ENCODE measurements around the gene APLF. TPM values are rescaled to one million over a fixed set of nuclear protein-coding genes. Genes with fewer than 3 reads are reported as not detected.

The APLF gene
- total RNA-seq, 2 donors from 2014 or later, result 4.9 to 5.8 TPM

DNA sequence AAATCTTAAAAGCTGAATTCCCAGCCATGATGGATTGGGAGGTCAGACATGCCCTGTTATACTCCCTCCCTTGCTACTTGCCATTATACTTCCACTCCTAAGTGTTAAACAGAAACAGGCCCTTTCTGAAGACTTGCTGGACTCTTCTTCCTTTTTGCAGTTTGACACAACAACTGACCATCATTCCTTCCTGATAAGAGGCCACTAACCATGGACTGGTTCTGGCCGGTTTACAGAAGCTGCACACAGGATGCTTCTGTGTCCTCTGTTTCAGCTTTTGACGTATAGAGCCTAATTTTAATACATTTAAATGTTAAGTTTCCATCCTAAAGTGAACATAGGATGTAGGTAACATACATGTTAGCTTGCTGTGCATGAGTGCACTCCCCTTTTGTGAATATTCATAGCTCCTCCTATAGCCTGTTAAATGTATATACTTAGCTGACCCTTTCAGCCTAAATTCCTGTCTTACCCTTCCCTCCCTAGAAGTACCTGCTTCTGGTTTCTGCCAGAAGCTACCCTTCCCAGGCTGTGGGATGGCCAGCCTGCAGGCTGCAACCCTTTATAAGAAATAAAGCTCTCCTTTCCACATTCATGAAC lies 13.5 kb upstream of the APLF start:
- no peak for ATAC-seq (ENCODE audit: insufficient number of reproducible peaks, low FRiP score, low read depth)
- H3K36me3 ChIP-seq, result no peaks in the 10 kb centered on the region
- no peaks in the 10 kb centered on the region for H3K9me3 ChIP-seq
- no peak for DNase-seq (ENCODE audit: low spot score)
- no peaks in the 10 kb centered on the region for H3K4me1 ChIP-seq (ENCODE audit: control insufficient read depth in 1 of 2, low read depth in 2 of 2)
- H3K27me3 ChIP-seq (replicated peaks; ENCODE audit: insufficient read depth), result no peaks in the 10 kb centered on the region
- TF ChIP-seq, protein P1, sequence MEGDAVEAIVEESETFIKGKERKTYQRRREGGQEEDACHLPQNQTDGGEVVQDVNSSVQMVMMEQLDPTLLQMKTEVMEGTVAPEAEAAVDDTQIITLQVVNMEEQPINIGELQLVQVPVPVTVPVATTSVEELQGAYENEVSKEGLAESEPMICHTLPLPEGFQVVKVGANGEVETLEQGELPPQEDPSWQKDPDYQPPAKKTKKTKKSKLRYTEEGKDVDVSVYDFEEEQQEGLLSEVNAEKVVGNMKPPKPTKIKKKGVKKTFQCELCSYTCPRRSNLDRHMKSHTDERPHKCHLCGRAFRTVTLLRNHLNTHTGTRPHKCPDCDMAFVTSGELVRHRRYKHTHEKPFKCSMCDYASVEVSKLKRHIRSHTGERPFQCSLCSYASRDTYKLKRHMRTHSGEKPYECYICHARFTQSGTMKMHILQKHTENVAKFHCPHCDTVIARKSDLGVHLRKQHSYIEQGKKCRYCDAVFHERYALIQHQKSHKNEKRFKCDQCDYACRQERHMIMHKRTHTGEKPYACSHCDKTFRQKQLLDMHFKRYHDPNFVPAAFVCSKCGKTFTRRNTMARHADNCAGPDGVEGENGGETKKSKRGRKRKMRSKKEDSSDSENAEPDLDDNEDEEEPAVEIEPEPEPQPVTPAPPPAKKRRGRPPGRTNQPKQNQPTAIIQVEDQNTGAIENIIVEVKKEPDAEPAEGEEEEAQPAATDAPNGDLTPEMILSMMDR (IDR thresholded peaks at IDR 0.05), result no peak
- no peak overlapping the region for H3K4me3 ChIP-seq
- H3K27ac ChIP-seq, result no peak overlapping the region

DNA sequence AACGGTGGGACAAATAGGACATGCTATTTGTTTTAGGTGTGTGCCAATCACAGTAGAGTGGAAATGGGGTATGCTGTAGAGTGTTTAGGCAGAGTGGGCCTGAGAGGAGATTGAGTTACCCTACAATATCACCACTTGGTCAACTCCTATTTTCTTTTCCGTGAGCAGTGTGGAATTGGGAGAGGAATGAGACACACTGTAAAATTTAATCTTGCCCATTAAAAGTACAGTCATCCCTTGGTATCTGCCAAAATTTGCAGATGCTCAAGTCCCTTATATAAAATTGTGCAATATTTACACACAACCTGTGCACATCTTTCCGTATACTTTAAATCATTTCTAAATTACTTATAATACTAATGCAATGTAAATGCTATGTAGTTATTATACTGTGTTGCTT lies 12.7 kb upstream of the APLF start:
- Histone ChIP-seq H3K27ac (no peak overlapping the region), H3K9me3 (no peaks in the 10 kb centered on the region), H3K4me3 (no peak overlapping the region), H3K4me1 (ENCODE audit: control insufficient read depth in 1 of 2, low read depth in 2 of 2) (no peaks in the 10 kb centered on the region), H3K27me3 (replicated peaks; ENCODE audit: insufficient read depth) (no peaks in the 10 kb centered on the region), H3K36me3 (no peaks in the 10 kb centered on the region)
- DNase-seq (ENCODE audit: low spot score) (no peak), ATAC-seq (ENCODE audit: insufficient number of reproducible peaks, low FRiP score, low read depth) (no peak)
- TF ChIP-seq, protein P1 (IDR thresholded peaks at IDR 0.05), result no peak

DNA sequence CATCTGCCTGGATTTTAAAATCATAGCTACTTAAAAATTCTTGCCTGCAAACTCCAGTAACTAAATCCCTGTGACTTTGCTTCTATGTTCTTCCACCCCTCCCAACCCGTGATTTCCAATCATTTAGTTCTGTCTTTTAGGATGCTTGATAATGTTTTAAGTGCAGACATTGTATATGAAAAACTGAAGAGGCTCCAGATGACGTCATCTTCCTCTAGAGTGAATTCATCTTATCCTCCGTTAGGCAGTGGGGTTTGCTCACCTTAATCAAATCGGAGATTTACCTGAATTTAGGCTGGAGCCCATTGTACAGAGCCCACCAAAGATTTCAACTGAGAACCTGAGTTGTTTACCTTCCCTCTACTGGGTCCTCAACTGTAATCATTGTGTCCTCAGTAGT lies 11.2 kb upstream of the APLF start:
- DNase-seq (ENCODE audit: low spot score) (no peak), ATAC-seq (ENCODE audit: insufficient number of reproducible peaks, low FRiP score, low read depth) (no peak)
- H3K9me3 ChIP-seq, result no peaks in the 10 kb centered on the region
- no peak overlapping the region for H3K4me3 ChIP-seq
- H3K27me3 ChIP-seq (replicated peaks; ENCODE audit: insufficient read depth), result no peaks in the 10 kb centered on the region
- no peak overlapping the region for H3K27ac ChIP-seq
- no peaks in the 10 kb centered on the region for H3K36me3 ChIP-seq
- H3K4me1 ChIP-seq (ENCODE audit: control insufficient read depth in 1 of 2, low read depth in 2 of 2), result no peaks in the 10 kb centered on the region
- TF ChIP-seq, protein P1 (IDR thresholded peaks at IDR 0.05), result no peak

DNA sequence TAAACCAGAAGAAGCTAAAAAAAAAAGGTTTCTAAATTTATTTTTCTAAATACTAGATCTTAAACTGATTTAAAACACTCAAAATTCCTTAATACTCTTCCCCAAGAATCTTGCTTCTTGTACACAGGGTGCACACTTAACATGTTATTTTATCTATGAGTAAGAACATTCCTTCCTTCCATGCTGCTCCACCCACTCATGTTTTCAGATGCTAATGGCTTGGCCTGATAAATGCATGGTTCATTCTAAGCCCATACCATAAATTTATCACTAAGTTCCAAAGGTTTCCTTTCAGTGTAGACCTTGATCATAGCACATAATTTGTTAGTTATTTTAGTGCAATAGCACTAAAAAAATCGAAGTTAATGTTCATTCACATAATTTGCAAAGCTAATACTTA lies 8.4 kb upstream of the APLF start:
- TF ChIP-seq, protein P1 (IDR thresholded peaks at IDR 0.05), result no peak
- Histone ChIP-seq H3K9me3 (no peaks in the 10 kb centered on the region), H3K4me1 (ENCODE audit: control insufficient read depth in 1 of 2, low read depth in 2 of 2) (no peaks in the 10 kb centered on the region), H3K27me3 (replicated peaks; ENCODE audit: insufficient read depth) (no peaks in the 10 kb centered on the region), H3K27ac (no peak overlapping the region), H3K36me3 (no peaks in the 10 kb centered on the region), H3K4me3 (no peak overlapping the region)
- ATAC-seq (ENCODE audit: insufficient number of reproducible peaks, low FRiP score, low read depth) (no peak), DNase-seq (ENCODE audit: low spot score) (no peak)

DNA sequence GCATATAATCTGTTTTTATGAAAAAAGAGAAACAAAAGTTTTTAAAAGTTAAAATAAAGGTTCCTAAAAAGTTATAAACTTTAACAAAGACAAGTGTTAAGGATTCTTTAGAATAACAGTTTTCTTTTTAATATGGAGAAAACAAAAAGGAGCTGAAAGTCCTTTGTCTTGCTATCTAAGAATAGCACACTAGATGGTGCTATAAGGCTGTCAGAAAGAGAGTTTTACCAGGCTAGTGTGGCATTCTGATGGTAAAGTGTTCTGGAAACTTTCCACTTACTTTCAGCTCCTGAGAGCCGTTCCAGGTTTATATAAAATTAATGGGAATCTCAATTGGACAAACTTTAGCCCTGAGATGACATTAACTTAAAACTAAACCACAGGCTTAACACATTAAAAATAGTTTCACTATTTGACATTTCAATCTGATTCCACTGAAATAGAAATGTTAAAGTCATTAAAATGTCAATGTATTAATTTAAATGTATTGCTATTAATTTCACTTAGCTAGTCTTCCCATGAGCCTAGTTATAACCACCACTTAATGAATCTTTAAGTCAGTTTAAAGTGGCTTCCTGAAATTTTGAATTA lies 4.0 kb upstream of the APLF start:
- no peak overlapping the region for H3K4me3 ChIP-seq
- H3K27ac ChIP-seq, result no peak overlapping the region
- H3K4me1 ChIP-seq (ENCODE audit: control insufficient read depth in 1 of 2, low read depth in 2 of 2), result peaks cover 4 to 16% of the 10 kb centered on the region in 2 donors
- H3K36me3 ChIP-seq, result no peaks in the 10 kb centered on the region
- ATAC-seq (ENCODE audit: insufficient number of reproducible peaks, low FRiP score, low read depth) (no peak), DNase-seq (ENCODE audit: low spot score) (no peak)
- TF ChIP-seq, protein P1 (IDR thresholded peaks at IDR 0.05), result peak; percentile 62
- no peaks in the 10 kb centered on the region for H3K9me3 ChIP-seq
- no peaks in the 10 kb centered on the region for H3K27me3 ChIP-seq (replicated peaks; ENCODE audit: insufficient read depth)

Data from thoracic aorta (tissue), 2 donors.